Measurements from ENCODE around the gene RNF181.
"Not testable (repeated sequence)": the region's sequence is repeated elsewhere in the genome, so short reads cannot be mapped to it uniquely, and the experiment has no call there.

The RNF181 gene

GRCh38 chr2:85553184-85553583, 42.4 kb upstream of the RNF181 start:
- H3K27me3 ChIP-seq (ENCODE audit: control insufficient read depth in 5 of 5, insufficient read depth in 4 of 5, low read length in 5 of 5), result no peaks in the 10 kb centered on the region
- no peak overlapping the region for H3K4me3 ChIP-seq (ENCODE audit: low read depth in 1 of 5, low read length in 5 of 5)
- H3K36me3 ChIP-seq (ENCODE audit: control insufficient read depth in 5 of 5, insufficient read depth in 5 of 5, low read length in 5 of 5), result peaks cover 17 to 90% (median 64%) of the 10 kb centered on the region in 5 donors
- no peak overlapping the region for H3K27ac ChIP-seq (ENCODE audit: low read depth, low read length)
- H3K9ac ChIP-seq (ENCODE audit: low read length in 5 of 5), result no peak overlapping the region
- peaks cover 0 to 22% (median 5%) of the 10 kb centered on the region in 5 donors for H3K4me1 ChIP-seq (ENCODE audit: control insufficient read depth in 5 of 5, insufficient read depth in 5 of 5, low read length in 5 of 5)
- H3K9me3 ChIP-seq (ENCODE audit: control insufficient read depth in 5 of 5, low read length in 5 of 5), result no peaks in the 10 kb centered on the region

GRCh38 chr2:85554980-85555612, 40.4 kb upstream of the RNF181 start:
- Histone ChIP-seq H3K9ac (ENCODE audit: low read length in 5 of 5) (no peak overlapping the region), H3K27ac (ENCODE audit: low read depth, low read length) (no peak overlapping the region), H3K36me3 (ENCODE audit: control insufficient read depth in 5 of 5, insufficient read depth in 5 of 5, low read length in 5 of 5) (peaks cover 14 to 80% (median 66%) of the 10 kb centered on the region in 5 donors), H3K4me3 (ENCODE audit: low read depth in 1 of 5, low read length in 5 of 5) (no peak overlapping the region), H3K27me3 (ENCODE audit: control insufficient read depth in 5 of 5, insufficient read depth in 4 of 5, low read length in 5 of 5) (no peaks in the 10 kb centered on the region), H3K9me3 (ENCODE audit: control insufficient read depth in 5 of 5, low read length in 5 of 5) (no peaks in the 10 kb centered on the region), H3K4me1 (ENCODE audit: control insufficient read depth in 5 of 5, insufficient read depth in 5 of 5, low read length in 5 of 5) (peaks cover 3 to 29% (median 12%) of the 10 kb centered on the region in 5 donors)

- Histone ChIP-seq H3K9me3 (ENCODE audit: control insufficient read depth in 5 of 5, low read length in 5 of 5) (no peaks in the 10 kb centered on the region), H3K4me1 (ENCODE audit: control insufficient read depth in 5 of 5, insufficient read depth in 5 of 5, low read length in 5 of 5) (peaks cover 4 to 28% (median 21%) of the 10 kb centered on the region in 5 donors), H3K27me3 (ENCODE audit: control insufficient read depth in 5 of 5, insufficient read depth in 4 of 5, low read length in 5 of 5) (no peaks in the 10 kb centered on the region), H3K9ac (ENCODE audit: low read length in 5 of 5) (no peak overlapping the region), H3K4me3 (ENCODE audit: low read depth in 1 of 5, low read length in 5 of 5) (no peak overlapping the region), H3K36me3 (ENCODE audit: control insufficient read depth in 5 of 5, insufficient read depth in 5 of 5, low read length in 5 of 5) (peaks cover 6 to 59% (median 49%) of the 10 kb centered on the region in 5 donors), H3K27ac (ENCODE audit: low read depth, low read length) (no peak overlapping the region)
Observed at GRCh38 chr2:85557130-85557529, 38.4 kb upstream of the RNF181 start.

GRCh38 chr2:85558160-85558559, 37.4 kb upstream of the RNF181 start:
- no peaks in the 10 kb centered on the region for H3K27me3 ChIP-seq (ENCODE audit: control insufficient read depth in 5 of 5, insufficient read depth in 4 of 5, low read length in 5 of 5)
- peaks cover 4 to 49% (median 39%) of the 10 kb centered on the region in 5 donors for H3K36me3 ChIP-seq (ENCODE audit: control insufficient read depth in 5 of 5, insufficient read depth in 5 of 5, low read length in 5 of 5)
- H3K9me3 ChIP-seq (ENCODE audit: control insufficient read depth in 5 of 5, low read length in 5 of 5), result no peaks in the 10 kb centered on the region
- peaks cover 2 to 27% (median 19%) of the 10 kb centered on the region in 5 donors for H3K4me1 ChIP-seq (ENCODE audit: control insufficient read depth in 5 of 5, insufficient read depth in 5 of 5, low read length in 5 of 5)
- H3K9ac ChIP-seq (ENCODE audit: low read length in 5 of 5), result no peak overlapping the region
- no peak overlapping the region for H3K4me3 ChIP-seq (ENCODE audit: low read depth in 1 of 5, low read length in 5 of 5)
- no peak overlapping the region for H3K27ac ChIP-seq (ENCODE audit: low read depth, low read length)

- Histone ChIP-seq H3K9ac (ENCODE audit: low read length in 5 of 5) (peak overlapping the region in 4 of 5 donors; percentile 29 to 91 (median 74)), H3K27ac (ENCODE audit: low read depth, low read length) (peak overlapping the region; percentile 96), H3K4me1 (ENCODE audit: control insufficient read depth in 5 of 5, insufficient read depth in 5 of 5, low read length in 5 of 5) (peaks cover 2 to 27% (median 22%) of the 10 kb centered on the region in 5 donors), H3K4me3 (ENCODE audit: low read depth in 1 of 5, low read length in 5 of 5) (peak overlapping the region; percentile 80 to 95 (median 94)), H3K36me3 (ENCODE audit: control insufficient read depth in 5 of 5, insufficient read depth in 5 of 5, low read length in 5 of 5) (peaks cover 4 to 28% (median 21%) of the 10 kb centered on the region in 5 donors)
- not testable (repeated sequence) for H3K27me3 ChIP-seq (ENCODE audit: control insufficient read depth in 5 of 5, insufficient read depth in 4 of 5, low read length in 5 of 5); H3K9me3 ChIP-seq (ENCODE audit: control insufficient read depth in 5 of 5, low read length in 5 of 5)
Observed at GRCh38 chr2:85560403-85560726, 35.2 kb upstream of the RNF181 start.

GRCh38 chr2:85560812-85561279, 34.7 kb upstream of the RNF181 start:
- H3K4me3 ChIP-seq (ENCODE audit: low read depth in 1 of 5, low read length in 5 of 5), result peak overlapping the region; percentile 80 to 95 (median 94)
- no peaks in the 10 kb centered on the region for H3K27me3 ChIP-seq (ENCODE audit: control insufficient read depth in 5 of 5, insufficient read depth in 4 of 5, low read length in 5 of 5)
- H3K9ac ChIP-seq (ENCODE audit: low read length in 5 of 5), result peak overlapping the region; percentile 7 to 91 (median 56)
- no peaks in the 10 kb centered on the region for H3K9me3 ChIP-seq (ENCODE audit: control insufficient read depth in 5 of 5, low read length in 5 of 5)
- peak overlapping the region; percentile 96 for H3K27ac ChIP-seq (ENCODE audit: low read depth, low read length)
- H3K36me3 ChIP-seq (ENCODE audit: control insufficient read depth in 5 of 5, insufficient read depth in 5 of 5, low read length in 5 of 5), result peaks cover 0 to 25% (median 17%) of the 10 kb centered on the region in 5 donors
- peaks cover 2 to 27% (median 22%) of the 10 kb centered on the region in 5 donors for H3K4me1 ChIP-seq (ENCODE audit: control insufficient read depth in 5 of 5, insufficient read depth in 5 of 5, low read length in 5 of 5)

GRCh38 chr2:85561280-85562212, 34.0 kb upstream of the RNF181 start, which contains the start of gene GGCX:
Gene GGCX, minus strand, starts transcription at chr2:85561493. Its CDS starts 65 bp downstream, at chr2:85561428.
- H3K9ac ChIP-seq (ENCODE audit: low read length in 5 of 5), result peak within 1 kb of the TSS; percentile 84 to 92 (median 91)
- no peaks in the 10 kb centered on the region for H3K9me3 ChIP-seq (ENCODE audit: control insufficient read depth in 5 of 5, low read length in 5 of 5)
- H3K4me1 ChIP-seq (ENCODE audit: control insufficient read depth in 5 of 5, insufficient read depth in 5 of 5, low read length in 5 of 5), result peaks cover 2 to 27% (median 22%) of the 10 kb centered on the region in 5 donors
- no peaks in the 10 kb centered on the region for H3K27me3 ChIP-seq (ENCODE audit: control insufficient read depth in 5 of 5, insufficient read depth in 4 of 5, low read length in 5 of 5)
- peaks cover 0 to 21% (median 12%) of the 10 kb centered on the region in 5 donors for H3K36me3 ChIP-seq (ENCODE audit: control insufficient read depth in 5 of 5, insufficient read depth in 5 of 5, low read length in 5 of 5)
- H3K4me3 ChIP-seq (ENCODE audit: low read depth in 1 of 5, low read length in 5 of 5), result peak within 1 kb of the TSS; percentile 80 to 99 (median 94)
- peak within 1 kb of the TSS; percentile 96 for H3K27ac ChIP-seq (ENCODE audit: low read depth, low read length)

GRCh38 chr2:85564144-85564563, 31.4 kb upstream of the RNF181 start:
- Histone ChIP-seq H3K36me3 (ENCODE audit: control insufficient read depth in 5 of 5, insufficient read depth in 5 of 5, low read length in 5 of 5) (no peaks in the 10 kb centered on the region), H3K9ac (ENCODE audit: low read length in 5 of 5) (no peak overlapping the region), H3K27ac (ENCODE audit: low read depth, low read length) (no peak overlapping the region), H3K4me1 (ENCODE audit: control insufficient read depth in 5 of 5, insufficient read depth in 5 of 5, low read length in 5 of 5) (peaks cover 2 to 24% (median 21%) of the 10 kb centered on the region in 5 donors), H3K9me3 (ENCODE audit: control insufficient read depth in 5 of 5, low read length in 5 of 5) (no peaks in the 10 kb centered on the region), H3K4me3 (ENCODE audit: low read depth in 1 of 5, low read length in 5 of 5) (no peak overlapping the region), H3K27me3 (ENCODE audit: control insufficient read depth in 5 of 5, insufficient read depth in 4 of 5, low read length in 5 of 5) (no peaks in the 10 kb centered on the region)

- H3K9ac ChIP-seq (ENCODE audit: low read length in 5 of 5), result no peak overlapping the region
- H3K4me3 ChIP-seq (ENCODE audit: low read depth in 1 of 5, low read length in 5 of 5), result no peak overlapping the region
- no peak overlapping the region for H3K27ac ChIP-seq (ENCODE audit: low read depth, low read length)
- peaks cover 0 to 6% (median 5%) of the 10 kb centered on the region in 5 donors for H3K4me1 ChIP-seq (ENCODE audit: control insufficient read depth in 5 of 5, insufficient read depth in 5 of 5, low read length in 5 of 5)
- no peaks in the 10 kb centered on the region for H3K36me3 ChIP-seq (ENCODE audit: control insufficient read depth in 5 of 5, insufficient read depth in 5 of 5, low read length in 5 of 5)
- H3K9me3 ChIP-seq (ENCODE audit: control insufficient read depth in 5 of 5, low read length in 5 of 5), result no peaks in the 10 kb centered on the region
- H3K27me3 ChIP-seq (ENCODE audit: control insufficient read depth in 5 of 5, insufficient read depth in 4 of 5, low read length in 5 of 5), result no peaks in the 10 kb centered on the region
Observed at GRCh38 chr2:85566265-85566664, 29.3 kb upstream of the RNF181 start.

GRCh38 chr2:85575739-85576138, 19.8 kb upstream of the RNF181 start:
- no peaks in the 10 kb centered on the region for H3K9me3 ChIP-seq (ENCODE audit: control insufficient read depth in 5 of 5, low read length in 5 of 5)
- H3K27ac ChIP-seq (ENCODE audit: low read depth, low read length), result no peak overlapping the region
- no peaks in the 10 kb centered on the region for H3K27me3 ChIP-seq (ENCODE audit: control insufficient read depth in 5 of 5, insufficient read depth in 4 of 5, low read length in 5 of 5)
- H3K36me3 ChIP-seq (ENCODE audit: control insufficient read depth in 5 of 5, insufficient read depth in 5 of 5, low read length in 5 of 5), result no peaks in the 10 kb centered on the region
- no peak overlapping the region for H3K9ac ChIP-seq (ENCODE audit: low read length in 5 of 5)
- no peak overlapping the region for H3K4me3 ChIP-seq (ENCODE audit: low read depth in 1 of 5, low read length in 5 of 5)
- peaks cover 6 to 40% (median 37%) of the 10 kb centered on the region in 5 donors for H3K4me1 ChIP-seq (ENCODE audit: control insufficient read depth in 5 of 5, insufficient read depth in 5 of 5, low read length in 5 of 5)
